Globus pallidus (tissue), 1 donor: ENCODE data around the gene ROBO1.

ENCODE experiments used
- DNase-seq: peaks from one replicate; pipeline ENCODE4 v3.0.0-alpha.2; 2015; ENCODE audit warnings: low spot score

Gene ROBO1

DNA sequence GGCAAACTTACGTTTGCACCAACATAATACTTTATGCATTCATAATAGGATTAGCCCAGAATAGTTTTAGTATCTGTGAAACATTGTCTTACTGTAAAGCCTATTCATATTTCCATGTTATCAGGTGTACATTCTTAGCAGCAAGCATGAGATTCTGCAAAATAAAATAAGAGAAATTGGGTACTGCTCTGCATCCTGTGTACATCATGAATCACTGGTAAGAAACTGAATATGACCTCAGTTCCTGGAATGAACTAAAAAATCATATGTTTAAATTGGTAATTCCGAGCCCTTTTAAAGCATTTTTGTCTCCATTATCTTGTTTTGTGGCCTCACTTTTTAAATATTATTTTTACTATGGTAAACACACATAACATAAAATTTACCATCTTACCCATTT, 605.1 kb downstream of the ROBO1 start:
- no peak for DNase-seq

DNA sequence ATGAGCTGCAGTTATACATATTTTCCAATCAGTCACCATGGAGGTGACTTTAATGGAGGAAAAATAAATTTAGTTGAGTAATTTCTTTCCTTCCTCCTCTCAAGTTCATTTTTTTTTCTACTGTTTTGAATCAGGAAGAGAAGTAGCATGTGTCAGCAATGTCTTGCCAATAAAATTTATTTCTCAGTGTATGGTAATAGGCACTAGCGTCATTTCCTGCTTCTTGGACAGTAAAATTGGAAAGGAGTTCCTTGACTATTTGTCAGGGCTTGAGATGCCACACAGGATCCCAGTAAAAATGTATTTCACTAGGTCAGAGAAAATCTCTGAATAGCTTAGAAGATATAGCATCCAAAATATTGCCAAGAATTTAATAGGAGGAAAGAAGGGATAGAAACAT, 605.9 kb downstream of the ROBO1 start:
- no peak for DNase-seq

DNA sequence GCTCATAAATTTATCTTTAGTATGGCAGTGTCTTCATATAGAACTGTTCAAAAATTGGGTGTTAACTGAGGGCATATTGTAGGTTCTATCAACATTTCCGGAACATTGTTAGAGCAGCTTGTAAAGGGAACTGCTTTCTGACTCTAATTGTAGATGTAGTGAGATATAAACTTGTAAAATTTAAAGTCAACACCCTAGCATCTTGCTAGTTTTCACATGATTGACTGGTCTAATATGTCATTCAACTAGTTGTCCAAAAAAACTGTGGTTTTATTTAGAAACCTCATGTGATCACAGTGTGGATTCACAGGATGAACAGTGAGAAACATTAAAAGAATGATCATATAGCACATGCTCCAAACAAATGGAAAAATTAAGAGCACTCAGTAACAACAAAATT, 607.4 kb downstream of the ROBO1 start:
- no peak for DNase-seq

DNA sequence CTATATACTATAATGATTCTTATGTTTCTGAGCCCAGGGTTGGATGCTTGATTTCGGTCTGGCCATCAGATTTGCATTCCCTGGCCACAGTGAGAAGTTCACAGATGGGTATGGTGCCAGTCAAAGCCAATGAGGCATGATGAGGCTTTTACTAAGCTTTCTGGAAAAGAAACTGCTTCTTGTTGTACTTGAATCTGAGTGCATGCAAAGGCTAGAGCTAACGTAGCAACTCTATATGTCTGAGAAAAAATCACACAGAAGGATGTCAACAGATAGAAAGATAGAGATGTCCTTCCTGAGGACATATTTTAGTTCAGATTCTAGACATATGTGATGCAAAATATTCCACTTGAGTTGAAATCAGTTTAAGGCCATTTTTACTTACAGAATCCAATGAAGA, 608.1 kb downstream of the ROBO1 start:
- DNase-seq: no peak

DNA sequence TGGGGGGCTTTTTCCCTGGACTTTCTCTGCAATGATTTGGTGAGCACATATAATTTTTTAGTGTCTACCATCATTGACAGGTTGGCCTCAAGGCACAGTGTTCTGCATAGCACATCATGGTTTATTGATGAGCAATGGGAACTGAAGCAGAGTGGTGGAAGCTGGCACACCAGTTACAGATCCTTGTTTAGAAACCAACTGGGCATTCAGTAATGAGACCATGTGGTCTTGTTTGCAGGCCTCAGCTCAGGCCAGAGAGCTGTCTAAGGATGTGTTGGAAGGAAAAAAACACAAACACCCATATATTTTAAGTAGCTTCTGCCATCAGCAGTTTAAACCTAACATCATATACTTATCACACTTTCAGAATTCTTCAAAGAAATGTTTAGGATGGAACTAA, 610.6 kb downstream of the ROBO1 start:
- DNase-seq: no peak

DNA sequence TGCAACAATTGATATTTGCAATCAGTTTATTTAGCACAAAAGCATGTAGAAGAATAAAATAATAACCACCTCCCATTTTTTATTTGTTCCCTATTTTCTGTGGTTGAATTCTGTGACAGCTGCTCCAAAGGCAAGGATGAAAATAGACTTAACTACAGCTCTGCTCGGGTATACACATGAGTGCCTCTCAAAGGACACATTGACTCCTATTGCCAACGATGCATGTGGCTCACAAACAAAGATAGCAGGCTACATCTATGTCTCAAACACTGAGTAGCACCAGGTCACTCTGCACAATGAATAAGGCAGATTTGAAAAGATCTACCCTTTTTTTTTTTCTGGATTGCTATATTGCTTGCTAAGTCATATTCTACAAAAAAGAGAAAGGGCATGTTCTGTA, 612.9 kb downstream of the ROBO1 start:
- DNase-seq: no peak

DNA sequence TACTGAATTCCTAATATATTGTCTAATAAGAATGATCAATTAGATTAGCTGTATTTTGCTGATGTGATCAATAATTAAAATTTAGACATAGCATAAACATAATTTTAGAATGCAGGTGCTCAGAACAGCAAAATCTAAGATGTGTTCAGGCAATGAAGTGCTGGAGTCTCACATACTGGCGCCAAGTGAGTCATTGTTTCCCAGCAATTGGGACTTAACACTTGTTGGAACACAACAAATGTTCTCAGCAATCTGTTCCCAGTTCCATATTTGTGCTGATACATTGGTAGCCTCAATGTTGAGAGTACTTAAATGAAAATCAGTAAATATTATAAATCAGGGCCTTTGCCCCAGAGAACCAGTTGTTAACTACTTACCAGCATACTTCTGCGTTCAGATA, 619.0 kb downstream of the ROBO1 start:
- DNase-seq: no peak

DNA sequence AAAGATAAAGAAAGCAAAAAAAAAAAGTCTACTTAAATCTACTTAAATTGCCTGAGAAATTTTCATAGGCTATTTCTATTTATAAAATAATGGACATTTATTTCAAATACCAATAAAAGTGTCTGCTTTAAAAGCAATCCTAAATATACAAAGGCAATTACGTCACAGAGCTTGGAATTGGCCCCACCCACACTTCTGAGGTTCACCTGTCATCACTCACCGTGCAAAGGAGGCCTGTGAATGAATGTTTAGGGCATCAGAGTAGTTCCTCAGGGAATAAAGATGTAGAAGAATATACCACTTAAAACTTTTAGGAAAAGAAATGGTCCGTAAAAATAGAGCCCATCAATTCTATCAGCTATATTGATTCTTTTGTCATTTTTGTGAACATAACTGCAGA, 621.8 kb downstream of the ROBO1 start:
- DNase-seq: no peak

DNA sequence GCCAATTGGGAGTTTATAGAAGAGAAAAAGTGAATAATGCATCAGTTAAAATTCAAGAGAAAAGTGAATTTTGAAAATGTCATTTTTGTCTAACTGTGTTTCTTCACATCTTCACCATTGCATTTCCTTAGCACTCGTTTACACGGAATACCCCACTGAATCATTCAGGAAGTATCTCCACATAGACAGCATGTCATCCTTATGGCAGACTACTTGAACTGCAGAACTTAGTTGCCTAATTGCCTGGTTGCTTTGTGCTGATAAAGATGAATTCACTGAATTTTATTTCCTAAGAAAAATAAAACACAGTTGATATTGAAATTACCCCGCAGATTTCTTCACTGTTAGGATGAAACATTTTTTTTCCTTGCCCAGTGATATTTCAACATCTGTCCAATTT, 627.1 kb downstream of the ROBO1 start:
- DNase-seq: no peak

DNA sequence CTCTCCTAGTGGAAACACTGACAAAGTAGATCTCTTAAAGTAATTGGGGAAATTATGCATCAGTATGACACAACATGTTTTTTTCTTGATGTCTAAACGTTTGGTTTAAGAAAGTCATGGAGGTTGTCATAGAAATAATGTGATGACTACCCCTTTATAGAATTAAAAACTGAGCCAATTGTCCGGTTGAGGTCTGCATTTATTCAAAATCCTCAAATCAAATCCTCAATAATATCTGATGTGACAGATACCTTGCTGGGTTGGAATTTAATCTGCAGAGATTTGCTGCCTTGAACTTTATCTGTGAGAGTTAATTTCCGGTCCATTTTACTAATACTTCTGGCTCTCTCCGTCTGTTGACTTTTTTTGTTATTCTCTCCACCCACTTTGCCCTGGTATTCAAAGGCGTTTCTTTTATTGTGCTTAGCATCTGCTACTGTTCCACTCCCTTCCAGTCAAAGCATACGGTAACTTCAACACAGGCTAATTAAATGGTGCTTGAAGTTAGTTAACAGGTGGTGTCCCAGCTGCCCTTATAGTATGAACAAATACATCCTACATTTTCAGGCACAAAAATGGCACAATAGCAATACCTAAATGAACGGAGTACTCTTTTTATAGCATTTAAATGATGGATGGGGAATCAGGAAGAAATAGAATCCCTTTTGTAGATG, 628.3 kb downstream of the ROBO1 start:
- no peak for DNase-seq

DNA sequence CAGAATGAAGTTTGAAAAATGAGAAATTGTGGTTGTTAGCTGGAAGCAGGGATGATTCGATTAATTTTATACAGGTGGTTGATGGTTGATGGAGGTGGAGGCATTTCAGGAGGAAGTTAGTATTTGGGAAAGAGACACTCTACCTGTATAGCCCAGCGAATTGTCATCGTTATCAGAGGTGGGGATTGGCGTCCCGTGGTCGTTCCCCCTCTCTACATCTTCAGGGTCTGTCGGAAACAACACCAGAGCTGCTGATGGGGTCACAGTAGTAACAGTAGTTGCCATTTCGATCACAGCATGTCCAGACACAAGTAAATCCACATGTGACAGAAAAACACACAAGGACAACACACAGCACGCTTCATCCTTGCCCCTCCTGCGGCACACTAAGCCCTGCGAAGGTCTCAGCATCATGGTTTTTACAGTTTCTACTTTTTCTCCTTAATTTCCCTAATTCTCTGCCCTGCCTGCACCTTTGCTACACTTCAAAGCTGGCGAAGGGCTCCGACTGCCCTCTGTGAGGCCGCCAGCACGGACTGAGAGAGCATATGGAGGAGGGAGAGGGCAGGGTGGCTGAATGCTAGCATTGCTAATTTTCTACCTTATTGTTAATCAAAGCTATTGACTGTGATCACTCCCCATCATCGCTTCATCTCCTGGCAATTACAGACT, 642.3 kb downstream of the ROBO1 start:
- no peak for DNase-seq

DNA sequence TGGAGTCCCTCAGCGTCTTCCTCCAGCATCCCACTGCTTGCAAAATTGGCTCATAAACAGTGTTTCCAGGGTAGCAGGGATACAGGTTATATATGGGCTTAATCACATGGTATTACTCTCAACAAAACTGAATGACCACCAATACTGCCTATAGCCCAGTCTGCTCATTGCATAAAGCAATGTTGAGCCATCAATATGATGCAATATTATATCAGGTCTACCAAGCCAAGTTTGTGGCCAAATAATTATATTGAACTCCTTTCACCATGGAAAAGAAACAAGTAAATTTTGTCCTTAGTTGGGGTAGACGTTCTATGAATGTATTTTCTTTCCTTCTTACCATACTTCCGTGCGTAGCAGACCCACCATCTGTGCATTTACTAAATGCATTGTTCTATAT, 652.3 kb downstream of the ROBO1 start:
- no peak for DNase-seq

DNA sequence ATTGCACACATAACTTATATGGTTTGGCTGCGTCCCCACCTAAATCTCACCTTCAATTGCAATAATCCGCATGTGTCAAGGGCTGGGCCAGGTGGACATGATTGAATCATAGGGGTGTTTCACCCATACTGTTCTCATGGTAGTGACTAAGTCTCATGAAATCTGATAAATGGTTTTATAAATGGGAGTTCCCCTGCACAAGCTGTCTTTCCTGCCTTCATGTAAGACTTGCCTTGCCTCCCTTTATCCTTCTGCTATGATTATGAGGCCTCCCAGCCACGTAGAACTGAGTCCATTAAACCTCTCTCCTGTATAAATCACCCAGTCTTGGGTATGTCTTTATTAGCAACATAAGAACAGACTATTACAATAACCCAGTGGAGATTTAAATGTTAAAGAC, 653.9 kb downstream of the ROBO1 start:
- no peak for DNase-seq

DNA sequence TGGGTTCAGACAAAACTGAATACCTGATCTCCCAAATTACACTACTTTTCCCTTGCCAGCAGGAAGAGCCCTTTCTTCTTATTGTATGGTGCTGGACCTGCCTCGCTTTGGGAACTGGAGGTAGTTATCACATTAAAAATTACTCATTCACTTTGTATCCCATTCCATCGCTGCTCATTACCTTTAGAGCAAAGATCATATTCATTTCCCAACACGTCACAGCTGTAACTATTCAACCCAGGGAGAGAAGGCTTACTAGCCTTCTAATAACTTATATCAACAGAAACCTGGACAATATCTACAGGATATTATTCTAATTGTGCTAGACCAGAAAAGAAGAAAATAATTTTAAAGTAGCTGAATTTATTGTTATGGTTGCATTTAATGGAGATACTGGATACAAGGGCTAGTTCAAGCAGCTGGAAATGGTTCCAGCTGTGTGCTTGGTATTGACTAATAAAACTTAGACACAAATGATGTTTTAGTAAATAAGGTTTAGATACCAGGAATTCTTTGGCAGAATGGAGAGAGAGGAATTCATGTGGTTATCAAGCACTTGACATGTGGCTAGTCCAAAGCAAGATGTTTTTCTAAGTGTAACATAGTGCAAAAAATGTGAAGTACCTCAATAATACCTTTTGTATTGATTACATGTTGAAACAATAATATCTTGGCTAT, 656.3 kb downstream of the ROBO1 start:
- DNase-seq: no peak

DNA sequence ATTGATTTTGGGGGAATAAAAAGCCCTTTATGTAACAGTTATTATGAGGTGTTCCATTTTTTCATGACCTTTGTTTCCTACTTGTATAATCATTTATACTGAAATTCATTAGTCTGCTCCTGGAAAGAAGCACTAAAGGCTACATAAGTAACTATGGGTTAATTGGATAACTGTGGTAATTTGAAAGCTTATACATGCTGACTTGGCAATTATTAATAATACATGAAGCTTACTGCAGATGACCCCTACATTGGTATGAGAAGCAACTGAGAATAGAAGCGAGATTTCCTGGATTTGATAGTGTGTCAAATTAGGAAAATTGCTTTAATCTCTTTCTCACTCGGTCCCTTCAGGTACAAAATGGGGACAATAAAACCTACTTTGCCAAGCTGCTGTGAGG, 658.0 kb downstream of the ROBO1 start:
- no peak for DNase-seq

DNA sequence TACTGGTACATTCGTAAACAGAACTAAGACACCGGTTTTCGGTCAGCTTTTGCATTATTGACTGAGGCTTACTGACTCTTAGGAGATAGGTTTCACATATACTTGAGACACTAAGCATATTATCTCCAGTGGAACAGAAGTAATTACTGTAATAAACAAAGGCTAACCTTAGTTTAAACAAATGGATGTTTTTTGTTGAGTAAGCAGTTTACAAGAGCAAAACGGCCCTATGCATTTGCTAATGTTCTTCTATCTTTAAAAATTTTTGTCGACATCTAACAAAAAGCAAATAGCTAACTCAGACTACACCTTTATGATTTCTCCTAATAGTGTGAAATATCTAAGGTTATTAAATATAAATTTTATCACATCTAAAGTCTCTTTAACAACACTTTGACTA, 664.5 kb downstream of the ROBO1 start:
- DNase-seq: no peak

DNA sequence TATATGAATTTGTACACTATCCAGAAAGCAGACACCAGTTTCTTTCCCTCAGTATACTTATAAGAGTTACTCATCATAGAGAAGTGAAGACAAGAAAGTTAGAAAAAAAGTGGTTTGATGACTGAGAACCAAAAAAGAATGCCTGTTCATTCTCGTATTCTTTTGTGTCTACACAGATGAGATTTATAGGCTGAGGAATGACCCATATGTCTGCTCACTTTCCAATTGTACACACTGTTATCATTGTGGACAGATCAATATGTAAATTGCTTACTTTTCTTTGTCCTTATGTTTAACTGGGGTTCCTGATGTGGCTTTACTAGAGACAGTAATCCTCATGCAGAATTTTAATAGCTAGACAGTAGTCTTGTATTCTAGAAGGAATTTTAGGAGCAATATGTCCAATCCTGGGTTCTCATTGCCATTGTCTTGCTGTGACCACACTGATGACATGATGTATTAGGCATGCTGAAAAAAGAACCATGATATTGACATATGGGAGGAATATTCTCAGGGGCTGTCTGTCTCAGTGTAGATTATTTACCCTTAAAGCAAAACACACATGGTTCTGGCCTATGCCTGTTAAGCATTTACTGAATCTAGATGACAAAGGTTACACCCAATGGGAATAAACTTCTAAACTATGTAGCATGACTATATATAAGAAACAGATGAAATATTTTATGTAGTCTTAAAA, 669.7 kb downstream of the ROBO1 start:
- no peak for DNase-seq

DNA sequence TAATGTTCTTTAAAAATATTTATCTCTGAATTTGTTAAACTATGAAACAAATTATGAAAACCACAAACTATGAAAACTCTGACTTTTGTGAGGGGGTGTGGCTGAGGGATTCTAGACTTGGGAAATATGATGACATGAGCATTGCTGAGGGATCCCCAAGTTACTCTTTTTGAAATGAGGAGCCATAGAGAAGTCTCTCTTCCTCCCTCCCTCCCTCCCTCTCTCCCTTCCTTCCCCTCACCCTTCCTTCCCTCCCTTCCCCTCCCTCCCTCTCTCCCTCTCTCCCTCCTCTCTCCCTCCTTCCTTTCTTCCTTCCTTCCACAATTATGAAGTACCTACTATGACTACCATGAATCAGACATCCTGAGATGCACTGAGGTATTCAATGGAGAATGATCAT, 673.1 kb downstream of the ROBO1 start:
- no peak for DNase-seq

DNA sequence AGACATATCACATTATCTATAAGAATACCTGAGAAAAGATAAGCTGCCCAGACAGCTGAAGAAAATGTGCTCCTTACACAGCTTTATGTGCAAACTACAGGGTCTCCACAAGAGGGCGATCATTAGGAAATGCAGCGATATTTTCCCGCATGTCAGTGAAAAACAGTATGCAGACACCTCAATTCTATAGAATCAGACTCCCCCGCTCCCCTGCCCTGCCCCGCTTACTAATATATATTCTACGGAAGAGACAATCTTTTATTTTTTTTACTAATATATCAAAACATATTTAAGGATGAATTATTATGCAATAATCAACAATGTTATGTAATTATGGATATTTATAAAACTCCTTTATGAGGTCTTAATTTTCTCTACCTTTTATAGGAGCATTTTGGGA, 681.3 kb downstream of the ROBO1 start:
- peak; percentile 44 for DNase-seq

DNA sequence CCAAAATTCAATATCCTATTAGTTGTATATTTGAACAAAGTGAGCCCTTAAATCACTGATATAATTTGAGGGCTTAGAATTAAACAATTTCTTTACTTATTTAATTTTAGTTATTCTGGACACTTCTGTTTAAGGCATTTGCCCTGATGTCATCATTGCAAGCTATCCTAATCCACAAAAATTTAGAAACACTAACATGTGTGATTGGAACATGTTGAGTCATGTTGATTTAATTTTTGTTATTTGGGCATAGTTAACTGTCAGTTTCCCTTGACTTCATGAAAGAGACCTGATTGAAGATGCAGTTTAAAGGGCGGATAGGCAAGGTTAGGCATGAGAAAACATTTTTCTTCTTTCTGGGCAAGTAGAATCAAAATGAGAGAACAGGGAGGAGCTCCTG, 682.6 kb downstream of the ROBO1 start:
- no peak for DNase-seq

DNA sequence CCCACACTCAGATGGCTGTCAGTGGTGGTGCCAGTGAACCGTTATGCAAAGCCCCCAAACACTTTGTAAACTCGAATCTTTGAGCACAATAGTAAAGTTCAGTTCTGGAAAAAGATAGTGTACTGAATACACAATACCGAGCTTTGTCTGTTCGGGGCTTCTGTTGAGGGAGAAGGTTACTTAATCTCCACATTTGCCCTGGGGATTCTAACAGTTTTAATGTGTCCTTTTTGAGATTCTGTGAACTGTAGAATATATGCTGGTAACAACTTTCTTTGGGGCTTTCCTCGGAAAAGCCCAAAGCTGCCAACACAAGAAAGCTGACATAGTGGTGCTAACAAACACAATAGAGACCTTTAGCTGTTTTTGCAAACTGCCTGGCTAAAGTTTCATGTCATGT, 686.5 kb downstream of the ROBO1 start:
- DNase-seq: peak; percentile 11

DNA sequence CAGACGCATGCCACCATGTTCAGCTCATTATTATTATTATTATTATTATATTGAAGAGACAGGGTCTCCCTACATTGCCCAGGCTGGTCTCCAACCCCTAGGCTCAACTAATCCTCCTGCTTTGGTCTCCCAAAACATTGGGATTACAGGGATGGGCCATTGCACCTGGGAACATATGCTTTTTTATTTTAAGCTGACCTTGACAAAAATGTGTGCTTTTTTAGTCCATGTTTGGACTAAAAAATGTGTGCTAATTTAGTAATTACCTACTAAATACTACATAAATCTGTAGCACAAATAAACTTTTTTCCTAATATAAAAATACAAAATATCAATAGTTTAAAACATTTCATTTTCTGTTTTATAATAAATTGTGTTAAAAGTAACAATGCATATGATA, 693.2 kb downstream of the ROBO1 start:
- no peak for DNase-seq

DNA sequence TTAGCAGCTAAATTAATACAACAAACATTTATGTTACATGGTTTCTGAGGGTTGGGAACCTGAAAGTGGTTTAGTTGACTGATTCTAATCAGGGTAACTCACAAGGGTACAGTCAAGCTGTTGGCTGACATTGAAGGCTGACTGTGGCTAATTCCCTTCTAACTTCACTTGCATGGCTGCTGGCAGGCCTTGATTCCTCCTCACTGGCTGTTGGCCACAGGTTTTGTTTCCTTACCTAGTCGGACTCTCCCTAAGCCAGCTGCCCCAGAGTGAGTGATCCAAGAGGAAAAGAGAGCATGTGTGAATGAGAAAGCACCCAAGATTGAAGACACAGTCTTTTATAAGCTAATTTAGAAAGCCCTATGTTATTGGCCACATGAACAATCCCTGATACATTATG, 700.1 kb downstream of the ROBO1 start:
- no peak for DNase-seq
